SU-DHL-6 (cell line): ENCODE results near the gene OTC.

Experiments used
- CTCF ChIP-seq: fragments of 200-600 bp; sonication (generic); IDR thresholded peaks from one replicate; pipeline ENCODE4 v1.5.1; 2017; ENCODE audit warnings: antibody characterized with exemption, mild to moderate bottlenecking, low read length, moderate library complexity; ENCODE audit not compliant: insufficient read depth, poor library complexity, severe bottlenecking
- EZH2phosphoT487 ChIP-seq: fragments of 200-600 bp; sonication (generic), shearing (Covaris generic); conservative IDR thresholded peaks from 2 replicates; pipeline ENCODE4 v1.6.1; 2018; ENCODE audit warnings: mild to moderate bottlenecking, antibody characterized with exemption, low read length, moderate library complexity, mixed read lengths

- TF ChIP-seq CTCF, result no peak
- TF ChIP-seq EZH2phosphoT487, result no peak
These were observed 19.9 kb upstream of the OTC start for GRCh38 chrX:38332505-38332904.
